ENCODE results near the gene SKAP1.

DNA sequence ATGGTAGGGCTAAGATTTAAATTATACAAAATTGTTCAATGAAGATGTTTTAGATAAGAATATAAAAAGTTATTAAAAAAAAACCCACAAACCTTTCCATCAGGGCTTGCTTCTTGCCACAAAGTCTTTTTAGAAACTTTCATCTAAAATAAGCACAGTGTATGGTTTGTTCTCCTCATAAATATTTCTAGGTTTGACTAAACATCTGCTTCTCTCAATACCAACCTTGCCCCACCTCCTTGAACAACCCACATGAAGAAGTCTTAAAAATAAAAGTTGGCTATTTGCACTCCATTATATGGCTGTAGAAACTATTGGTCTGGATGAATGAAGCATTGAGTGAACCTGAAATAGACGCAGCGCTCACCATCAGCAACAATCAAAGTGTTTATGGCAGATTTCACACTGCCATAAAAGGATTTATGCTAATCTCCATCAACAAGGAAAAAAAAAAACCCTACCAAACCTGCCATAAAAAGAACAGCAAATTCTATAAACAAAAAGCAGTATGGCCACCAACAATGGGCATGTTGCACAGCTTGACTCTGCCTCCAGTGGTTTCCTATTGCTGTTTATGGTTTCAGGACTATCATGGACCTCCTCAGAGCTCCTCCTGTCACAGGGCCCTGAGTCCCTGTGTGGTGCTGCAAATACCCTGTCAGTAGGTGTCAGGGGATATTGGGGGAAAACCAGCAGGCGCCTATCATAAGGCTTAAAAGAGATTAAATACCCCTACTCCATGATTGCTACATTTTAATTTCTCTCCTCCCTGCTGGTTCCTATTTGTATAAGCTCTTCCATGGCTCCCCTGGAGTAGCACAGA lies 284.8 kb downstream of the SKAP1 start:
- TF ChIP-seq, protein P1, sequence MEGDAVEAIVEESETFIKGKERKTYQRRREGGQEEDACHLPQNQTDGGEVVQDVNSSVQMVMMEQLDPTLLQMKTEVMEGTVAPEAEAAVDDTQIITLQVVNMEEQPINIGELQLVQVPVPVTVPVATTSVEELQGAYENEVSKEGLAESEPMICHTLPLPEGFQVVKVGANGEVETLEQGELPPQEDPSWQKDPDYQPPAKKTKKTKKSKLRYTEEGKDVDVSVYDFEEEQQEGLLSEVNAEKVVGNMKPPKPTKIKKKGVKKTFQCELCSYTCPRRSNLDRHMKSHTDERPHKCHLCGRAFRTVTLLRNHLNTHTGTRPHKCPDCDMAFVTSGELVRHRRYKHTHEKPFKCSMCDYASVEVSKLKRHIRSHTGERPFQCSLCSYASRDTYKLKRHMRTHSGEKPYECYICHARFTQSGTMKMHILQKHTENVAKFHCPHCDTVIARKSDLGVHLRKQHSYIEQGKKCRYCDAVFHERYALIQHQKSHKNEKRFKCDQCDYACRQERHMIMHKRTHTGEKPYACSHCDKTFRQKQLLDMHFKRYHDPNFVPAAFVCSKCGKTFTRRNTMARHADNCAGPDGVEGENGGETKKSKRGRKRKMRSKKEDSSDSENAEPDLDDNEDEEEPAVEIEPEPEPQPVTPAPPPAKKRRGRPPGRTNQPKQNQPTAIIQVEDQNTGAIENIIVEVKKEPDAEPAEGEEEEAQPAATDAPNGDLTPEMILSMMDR (IDR thresholded peaks at IDR 0.05) = no peak
- no peak for TF ChIP-seq POLR2A (IDR thresholded peaks at IDR 0.05; ENCODE audit: low read depth)

All from esophagus muscularis mucosa (tissue), 3 donors.